HG03432 (cell line): ENCODE data around the gene ISCU.
"Not testable (repeated sequence)": the region's sequence is repeated elsewhere in the genome, so short reads cannot be mapped to it uniquely, and the experiment has no call there.

Experiments
- ATAC-seq: cut with Tn5 transposase; IDR thresholded peaks from one replicate; pipeline ENCODE4 v1.9.1; 2021; ENCODE audit warnings: mild to moderate bottlenecking, moderate library complexity; ENCODE audit not compliant: unreplicated experiment

ISCU gene

GRCh38 chr12:108568338-108569154 lies 6.2 kb downstream of the ISCU start:
- ATAC-seq: peak; percentile 65

GRCh38 chr12:108570743-108571608 lies 8.6 kb downstream of the ISCU start:
- no peak for ATAC-seq

- ATAC-seq: no peak
These were observed 9.3 kb downstream of the ISCU start for GRCh38 chr12:108571609-108572165.

GRCh38 chr12:108572166-108572790 lies 9.9 kb downstream of the ISCU start:
- peak; percentile 31 for ATAC-seq

- ATAC-seq: no peak
These were observed 10.9 kb downstream of the ISCU start for GRCh38 chr12:108573317-108573716.

GRCh38 chr12:108574276-108574675 lies 11.9 kb downstream of the ISCU start:
- not testable (repeated sequence) for ATAC-seq

- ATAC-seq: no peak
These were observed 13.0 kb downstream of the ISCU start for GRCh38 chr12:108575199-108575912.

- ATAC-seq: no peak
These were observed 14.4 kb downstream of the ISCU start for GRCh38 chr12:108576660-108577234.

GRCh38 chr12:108577458-108577857 lies 15.1 kb downstream of the ISCU start:
- no peak for ATAC-seq

- no peak for ATAC-seq
These were observed 15.9 kb downstream of the ISCU start for GRCh38 chr12:108578264-108578663.

- ATAC-seq: no peak
These were observed 16.4 kb downstream of the ISCU start for GRCh38 chr12:108578813-108579212.

- ATAC-seq: no peak
These were observed 18.1 kb downstream of the ISCU start for GRCh38 chr12:108580531-108580930.

GRCh38 chr12:108581311-108582227 lies 19.2 kb downstream of the ISCU start:
- no peak for ATAC-seq

GRCh38 chr12:108582509-108582908 lies 20.1 kb downstream of the ISCU start:
- ATAC-seq: no peak

- ATAC-seq: no peak
These were observed 20.8 kb downstream of the ISCU start for GRCh38 chr12:108582978-108583770.

GRCh38 chr12:108583991-108584390 lies 21.6 kb downstream of the ISCU start:
- no peak for ATAC-seq

- ATAC-seq: no peak
These were observed 22.2 kb downstream of the ISCU start for GRCh38 chr12:108584456-108585065.

- ATAC-seq: no peak
These were observed 23.5 kb downstream of the ISCU start for GRCh38 chr12:108585864-108586263.
